Measurements from ENCODE around the gene DBT. TPM values are rescaled to one million over a fixed set of nuclear protein-coding genes. Genes with fewer than 3 reads are reported as not detected.

The DBT gene
- total RNA-seq, 1 experiment from 2014 or later: 16.8 TPM

GRCh38 chr1:100187912-100188311, 61.7 kb downstream of the DBT start:
- ChIA-PET POLR2A (ENCODE audit: low non-redundant PET) (interaction anchor here (0.7 kb wide), 1 partner anchor 610 kb away, joined by 9 read pairs; no protein-coding TSS in a partner anchor), CTCF (no interaction called here)
- intact Hi-C loops (cut with micrococcal nuclease; ENCODE audit: unreplicated experiment): no loop called here

GRCh38 chr1:100184536-100184935, 65.1 kb downstream of the DBT start:
- BruUV-seq (replicated peaks): no TSS peak
- intact Hi-C loops (cut with micrococcal nuclease; ENCODE audit: unreplicated experiment): no loop called here
- CTCF ChIA-PET: no interaction called here
- Histone ChIP-seq H3K9me3 (ENCODE audit: low read depth, low read length, poor library complexity, severe bottlenecking) (no peaks in the 10 kb centered on the region), H3K27me3 (replicated peaks; ENCODE audit: insufficient read depth, low read depth, low read length, poor library complexity) (no peaks in the 10 kb centered on the region), H3K36me3 (ENCODE audit: insufficient read depth, low read length, poor library complexity, severe bottlenecking) (no peaks in the 10 kb centered on the region), H3K4me1 (ENCODE audit: insufficient read depth, low read length, poor library complexity, severe bottlenecking) (peaks cover 14% of the 10 kb centered on the region), H3K4me3 (ENCODE audit: low read depth, low read length, poor library complexity, severe bottlenecking) (no peak overlapping the region), H3K27ac (ENCODE audit: low read depth, low read length, poor library complexity, severe bottlenecking) (no peak overlapping the region)
- peak; percentile 7 for DNase-seq (ENCODE audit: low spot score)
- POLR2A ChIA-PET (ENCODE audit: low non-redundant PET): no interaction called here
- TF ChIP-seq CTCF (conservative IDR thresholded peaks at IDR 0.05; ENCODE audit: low read depth, low read length) (no peak), EZH2 (IDR thresholded peaks at IDR 0.05; ENCODE audit: borderline replicate concordance, low read depth, low read length, poor library complexity, severe bottlenecking) (no peak)

More at GRCh38 chr1:100187912-100188311, 61.7 kb downstream of the DBT start:
- BruUV-seq (replicated peaks): no TSS peak
- H3K27me3 ChIP-seq (replicated peaks; ENCODE audit: insufficient read depth, low read depth, low read length, poor library complexity): no peaks in the 10 kb centered on the region
- peaks cover 14% of the 10 kb centered on the region for H3K4me1 ChIP-seq (ENCODE audit: insufficient read depth, low read length, poor library complexity, severe bottlenecking)
- peak; percentile 43 for DNase-seq (ENCODE audit: low spot score)
- no peak overlapping the region for H3K27ac ChIP-seq (ENCODE audit: low read depth, low read length, poor library complexity, severe bottlenecking)
- no peaks in the 10 kb centered on the region for H3K9me3 ChIP-seq (ENCODE audit: low read depth, low read length, poor library complexity, severe bottlenecking)
- TF ChIP-seq CTCF (conservative IDR thresholded peaks at IDR 0.05; ENCODE audit: low read depth, low read length): no peak
- TF ChIP-seq EZH2 (IDR thresholded peaks at IDR 0.05; ENCODE audit: borderline replicate concordance, low read depth, low read length, poor library complexity, severe bottlenecking): no peak
- no peaks in the 10 kb centered on the region for H3K36me3 ChIP-seq (ENCODE audit: insufficient read depth, low read length, poor library complexity, severe bottlenecking)
- no peak overlapping the region for H3K4me3 ChIP-seq (ENCODE audit: low read depth, low read length, poor library complexity, severe bottlenecking)

- H3K9me3 ChIP-seq (ENCODE audit: low read depth, low read length, poor library complexity, severe bottlenecking): no peaks in the 10 kb centered on the region
- DNase-seq (ENCODE audit: low spot score): no peak
- peaks cover 4% of the 10 kb centered on the region for H3K4me1 ChIP-seq (ENCODE audit: insufficient read depth, low read length, poor library complexity, severe bottlenecking)
- no peak overlapping the region for H3K27ac ChIP-seq (ENCODE audit: low read depth, low read length, poor library complexity, severe bottlenecking)
- H3K4me3 ChIP-seq (ENCODE audit: low read depth, low read length, poor library complexity, severe bottlenecking): no peak overlapping the region
- no peak for TF ChIP-seq CTCF (conservative IDR thresholded peaks at IDR 0.05; ENCODE audit: low read depth, low read length)
- TF ChIP-seq EZH2 (IDR thresholded peaks at IDR 0.05; ENCODE audit: borderline replicate concordance, low read depth, low read length, poor library complexity, severe bottlenecking): no peak
- ChIA-PET POLR2A (ENCODE audit: low non-redundant PET) (no interaction called here), CTCF (no interaction called here)
- intact Hi-C loops (cut with micrococcal nuclease; ENCODE audit: unreplicated experiment): no loop called here
- BruUV-seq (replicated peaks): no TSS peak
- no peaks in the 10 kb centered on the region for H3K27me3 ChIP-seq (replicated peaks; ENCODE audit: insufficient read depth, low read depth, low read length, poor library complexity)
- H3K36me3 ChIP-seq (ENCODE audit: insufficient read depth, low read length, poor library complexity, severe bottlenecking): no peaks in the 10 kb centered on the region
Observed at GRCh38 chr1:100183370-100183769, 66.3 kb downstream of the DBT start.
